ENCODE measurements around the gene PLS1. TPM values are rescaled to one million over a fixed set of nuclear protein-coding genes. Genes with fewer than 3 reads are reported as not detected.

PLS1 gene
- total RNA-seq, 1 donor from 2014 or later, result 2.4 TPM

DNA sequence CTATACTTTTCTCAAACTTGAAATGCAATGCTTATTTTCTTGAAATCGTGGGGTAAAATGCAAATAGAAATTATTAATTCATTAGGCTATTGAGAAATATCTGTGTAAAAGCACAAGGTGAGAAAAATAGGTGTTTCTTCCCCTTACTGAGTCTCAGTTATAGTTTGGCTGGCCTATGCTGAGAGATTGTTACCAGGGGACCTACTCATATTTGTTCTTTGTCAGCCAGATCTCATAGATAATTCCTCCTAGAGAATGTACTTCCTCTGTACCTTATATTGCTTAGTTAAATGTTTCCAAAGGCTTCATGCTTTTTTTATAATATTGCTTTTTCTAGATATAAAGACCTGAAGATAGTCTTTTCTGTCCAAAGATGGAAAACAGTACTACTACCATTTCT is 67.7 kb downstream of the PLS1 start:
- H3K9me3 Mint-ChIP-seq (ENCODE audit: low read depth), result peaks cover 3% of the 10 kb centered on the region
- no peak for DNase-seq (ENCODE audit: low spot score)
- TF ChIP-seq, protein P1, sequence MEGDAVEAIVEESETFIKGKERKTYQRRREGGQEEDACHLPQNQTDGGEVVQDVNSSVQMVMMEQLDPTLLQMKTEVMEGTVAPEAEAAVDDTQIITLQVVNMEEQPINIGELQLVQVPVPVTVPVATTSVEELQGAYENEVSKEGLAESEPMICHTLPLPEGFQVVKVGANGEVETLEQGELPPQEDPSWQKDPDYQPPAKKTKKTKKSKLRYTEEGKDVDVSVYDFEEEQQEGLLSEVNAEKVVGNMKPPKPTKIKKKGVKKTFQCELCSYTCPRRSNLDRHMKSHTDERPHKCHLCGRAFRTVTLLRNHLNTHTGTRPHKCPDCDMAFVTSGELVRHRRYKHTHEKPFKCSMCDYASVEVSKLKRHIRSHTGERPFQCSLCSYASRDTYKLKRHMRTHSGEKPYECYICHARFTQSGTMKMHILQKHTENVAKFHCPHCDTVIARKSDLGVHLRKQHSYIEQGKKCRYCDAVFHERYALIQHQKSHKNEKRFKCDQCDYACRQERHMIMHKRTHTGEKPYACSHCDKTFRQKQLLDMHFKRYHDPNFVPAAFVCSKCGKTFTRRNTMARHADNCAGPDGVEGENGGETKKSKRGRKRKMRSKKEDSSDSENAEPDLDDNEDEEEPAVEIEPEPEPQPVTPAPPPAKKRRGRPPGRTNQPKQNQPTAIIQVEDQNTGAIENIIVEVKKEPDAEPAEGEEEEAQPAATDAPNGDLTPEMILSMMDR (IDR thresholded peaks at IDR 0.05), result no peak

DNA sequence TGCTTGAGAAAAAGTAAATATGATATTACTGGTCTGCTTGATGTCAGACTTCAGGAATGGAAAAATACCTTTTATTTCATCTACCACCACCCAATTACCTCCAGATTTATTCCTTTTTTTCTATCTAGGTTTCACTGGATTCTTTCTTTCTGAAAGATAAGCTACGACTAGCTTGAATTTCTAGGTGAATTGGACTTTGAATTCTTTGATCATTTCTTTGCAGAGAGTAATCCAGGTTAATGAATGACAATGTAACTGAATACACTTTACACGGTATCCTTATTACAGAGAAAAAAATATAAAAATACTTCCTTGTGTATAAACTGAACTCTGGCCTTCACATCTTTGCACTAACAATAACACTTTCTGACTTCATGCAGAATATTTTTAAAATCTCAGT is 68.1 kb downstream of the PLS1 start:
- Mint-ChIP-seq H3K9me3 (ENCODE audit: low read depth) (peaks cover 3% of the 10 kb centered on the region), H3K27ac (ENCODE audit: unreplicated experiment) (no peak overlapping the region), H3K27me3 (ENCODE audit: low read depth) (no peaks in the 10 kb centered on the region), H3K4me1 (ENCODE audit: low read depth) (peaks cover 7% of the 10 kb centered on the region), H3K36me3 (ENCODE audit: low read depth) (no peaks in the 10 kb centered on the region), H3K4me3 (ENCODE audit: unreplicated experiment) (no peak overlapping the region)
- no peak for DNase-seq (ENCODE audit: low spot score)
- TF ChIP-seq, protein P1 (IDR thresholded peaks at IDR 0.05), result no peak

More for the DNA sequence above, 67.7 kb downstream of the PLS1 start:
- Mint-ChIP-seq H3K27me3 (ENCODE audit: low read depth) (no peaks in the 10 kb centered on the region), H3K4me1 (ENCODE audit: low read depth) (peaks cover 7% of the 10 kb centered on the region), H3K4me3 (ENCODE audit: unreplicated experiment) (no peak overlapping the region), H3K27ac (ENCODE audit: unreplicated experiment) (no peak overlapping the region), H3K36me3 (ENCODE audit: low read depth) (no peaks in the 10 kb centered on the region)

DNA sequence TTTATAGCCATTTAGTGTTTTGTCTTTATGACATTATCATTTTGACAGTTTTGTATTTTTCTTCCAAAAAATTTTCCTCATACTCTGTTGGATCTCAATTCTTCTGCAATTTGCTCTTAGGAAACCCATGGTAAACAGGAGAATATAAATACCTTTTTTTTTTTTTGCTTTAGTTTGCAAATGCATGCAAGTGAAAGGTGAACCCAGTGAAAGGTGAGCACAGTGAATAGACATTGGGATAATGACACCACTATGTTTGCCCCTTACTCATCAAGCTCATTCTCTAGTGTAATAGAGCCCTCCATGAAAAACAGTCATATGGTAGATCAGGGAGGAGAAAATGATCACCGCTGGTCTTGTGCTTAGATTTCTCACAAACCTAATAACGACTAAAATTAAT is 68.6 kb downstream of the PLS1 start:
- no peak for DNase-seq (ENCODE audit: low spot score)
- Mint-ChIP-seq H3K27ac (ENCODE audit: unreplicated experiment) (no peak overlapping the region), H3K36me3 (ENCODE audit: low read depth) (no peaks in the 10 kb centered on the region), H3K4me3 (ENCODE audit: unreplicated experiment) (no peak overlapping the region), H3K9me3 (ENCODE audit: low read depth) (peaks cover 3% of the 10 kb centered on the region), H3K4me1 (ENCODE audit: low read depth) (peaks cover 7% of the 10 kb centered on the region), H3K27me3 (ENCODE audit: low read depth) (no peaks in the 10 kb centered on the region)
- TF ChIP-seq, protein P1 (IDR thresholded peaks at IDR 0.05), result no peak

DNA sequence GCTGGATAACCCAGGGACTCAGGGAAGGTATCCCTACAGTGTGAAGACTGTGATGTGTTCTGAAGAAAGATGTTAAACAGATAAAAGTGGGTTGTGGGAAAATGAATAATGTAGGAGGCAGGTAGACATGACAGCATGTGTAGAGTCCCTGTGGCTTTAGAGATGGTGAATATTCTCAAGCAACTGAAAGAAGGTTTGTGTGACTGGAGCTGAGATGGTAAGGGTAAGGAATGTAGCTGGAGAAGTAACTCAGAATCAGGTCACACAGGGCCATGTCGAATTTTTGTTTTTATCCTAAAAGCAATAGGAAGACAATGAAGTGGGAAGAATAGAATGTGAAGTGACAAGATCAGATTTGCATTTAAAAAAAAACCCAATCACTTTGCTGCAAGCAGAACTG is 73.9 kb downstream of the PLS1 start:
- no peak for DNase-seq (ENCODE audit: low spot score)
- Mint-ChIP-seq H3K4me1 (ENCODE audit: low read depth) (no peaks in the 10 kb centered on the region), H3K9me3 (ENCODE audit: low read depth) (peaks cover 3% of the 10 kb centered on the region), H3K4me3 (ENCODE audit: unreplicated experiment) (no peak overlapping the region), H3K27ac (ENCODE audit: unreplicated experiment) (no peak overlapping the region), H3K27me3 (ENCODE audit: low read depth) (no peaks in the 10 kb centered on the region), H3K36me3 (ENCODE audit: low read depth) (no peaks in the 10 kb centered on the region)
- TF ChIP-seq, protein P1 (IDR thresholded peaks at IDR 0.05), result no peak

DNA sequence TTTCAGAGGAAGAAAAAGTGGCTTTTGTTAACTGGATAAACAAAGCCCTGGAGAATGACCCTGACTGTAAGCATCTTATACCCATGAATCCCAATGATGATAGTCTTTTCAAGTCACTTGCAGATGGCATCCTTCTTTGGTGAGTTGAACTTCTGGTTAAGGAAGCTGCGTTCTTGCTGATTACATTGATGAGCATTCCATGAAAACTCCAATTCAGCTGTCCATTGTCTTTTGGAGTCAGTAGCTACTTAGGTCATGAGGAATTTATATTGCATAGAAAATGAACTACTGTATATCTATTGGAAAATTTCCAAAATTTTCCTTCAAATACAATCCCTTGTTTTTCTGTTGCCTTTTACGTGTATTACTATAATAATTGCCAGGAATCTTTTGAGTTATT is 80.0 kb downstream of the PLS1 start:
- no peaks in the 10 kb centered on the region for H3K9me3 Mint-ChIP-seq (ENCODE audit: low read depth)
- TF ChIP-seq, protein P1 (IDR thresholded peaks at IDR 0.05), result no peak
- no peaks in the 10 kb centered on the region for H3K4me1 Mint-ChIP-seq (ENCODE audit: low read depth)
- H3K27me3 Mint-ChIP-seq (ENCODE audit: low read depth), result no peaks in the 10 kb centered on the region
- no peaks in the 10 kb centered on the region for H3K36me3 Mint-ChIP-seq (ENCODE audit: low read depth)
- no peak overlapping the region for H3K4me3 Mint-ChIP-seq (ENCODE audit: unreplicated experiment)
- DNase-seq (ENCODE audit: low spot score), result no peak
- H3K27ac Mint-ChIP-seq (ENCODE audit: unreplicated experiment), result no peak overlapping the region

All from chondrocyte (in vitro differentiated cells).